OCI-LY1 (cell line): Measurements from ENCODE around the gene IDNK.

Experiments
- CTCF ChIP-seq: fragments of 200-600 bp; sonication (generic), shearing (Covaris generic); IDR thresholded peaks from 2 replicates; pipeline ENCODE4 v1.5.1; 2017; ENCODE audit warnings: mild to moderate bottlenecking, antibody characterized with exemption, low read length, moderate library complexity, mixed read lengths
- EZH2 ChIP-seq: fragments of 200-600 bp; sonication (generic), shearing (Covaris generic); IDR thresholded peaks from 2 replicates; pipeline ENCODE4 v1.8.0; 2017; ENCODE audit warnings: borderline replicate concordance, mixed run types, mild to moderate bottlenecking, antibody characterized with exemption, low read length, moderate library complexity, mixed read lengths

- no peak for TF ChIP-seq CTCF
- no peak for TF ChIP-seq EZH2
Measured at GRCh38 chr9:83633255-83633654, 10.3 kb downstream of the IDNK start.
